ENCODE data around the gene NUDT3. TPM values are rescaled to one million over a fixed set of nuclear protein-coding genes. Genes with fewer than 3 reads are reported as not detected.
"Not testable (repeated sequence)": the region's sequence is repeated elsewhere in the genome, so short reads cannot be mapped to it uniquely, and the experiment has no call there.

Gene NUDT3
- total RNA-seq, 3 donors from 2014 or later, result 28.7 to 33.8 (median 29.0) TPM

DNA sequence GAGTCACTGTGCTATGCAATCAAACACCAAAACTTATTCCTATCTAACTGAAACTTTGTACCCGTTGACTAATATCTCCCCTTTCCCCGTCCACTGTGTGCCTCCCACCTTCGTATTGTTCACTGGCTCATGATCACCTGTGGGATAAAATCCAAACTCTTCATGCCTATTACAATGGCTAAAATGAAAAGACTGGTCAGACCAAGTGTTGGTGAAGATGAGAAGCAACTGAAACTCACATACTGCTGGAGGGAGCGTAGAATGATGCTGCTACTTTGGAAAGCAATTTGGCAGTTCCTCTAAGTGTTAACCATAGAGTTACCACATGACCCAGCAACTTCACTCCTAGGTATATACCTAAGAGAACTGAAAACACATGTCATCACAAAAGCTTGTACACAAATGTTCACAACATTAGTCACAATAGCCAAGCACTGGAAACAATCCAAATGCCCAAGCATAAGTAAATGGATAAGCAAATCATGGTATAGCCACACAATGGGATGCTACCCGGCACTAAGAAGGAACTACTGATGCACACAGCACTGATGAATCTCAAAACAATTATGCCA, 20.3 kb upstream of the NUDT3 start:
- Histone ChIP-seq H3K4me1 (peaks cover 0 to 4% of the 10 kb centered on the region in 2 donors), H3K4me3 (no peak overlapping the region), H3K36me3 (no peaks in the 10 kb centered on the region), H3K27me3 (no peaks in the 10 kb centered on the region), H3K27ac (no peak overlapping the region), H3K9me3 (no peaks in the 10 kb centered on the region)
- DNase-seq (ENCODE audit: low spot score in 2 of 2), result no peak
- intact Hi-C loops (cut with DNase I; ENCODE audit: low total_unique reads), result no loop called here
- TF ChIP-seq POLR2AphosphoS5 (IDR thresholded peaks at IDR 0.05) (no peak), POLR2A (IDR thresholded peaks at IDR 0.05) (no peak)
- TF ChIP-seq, protein P1, sequence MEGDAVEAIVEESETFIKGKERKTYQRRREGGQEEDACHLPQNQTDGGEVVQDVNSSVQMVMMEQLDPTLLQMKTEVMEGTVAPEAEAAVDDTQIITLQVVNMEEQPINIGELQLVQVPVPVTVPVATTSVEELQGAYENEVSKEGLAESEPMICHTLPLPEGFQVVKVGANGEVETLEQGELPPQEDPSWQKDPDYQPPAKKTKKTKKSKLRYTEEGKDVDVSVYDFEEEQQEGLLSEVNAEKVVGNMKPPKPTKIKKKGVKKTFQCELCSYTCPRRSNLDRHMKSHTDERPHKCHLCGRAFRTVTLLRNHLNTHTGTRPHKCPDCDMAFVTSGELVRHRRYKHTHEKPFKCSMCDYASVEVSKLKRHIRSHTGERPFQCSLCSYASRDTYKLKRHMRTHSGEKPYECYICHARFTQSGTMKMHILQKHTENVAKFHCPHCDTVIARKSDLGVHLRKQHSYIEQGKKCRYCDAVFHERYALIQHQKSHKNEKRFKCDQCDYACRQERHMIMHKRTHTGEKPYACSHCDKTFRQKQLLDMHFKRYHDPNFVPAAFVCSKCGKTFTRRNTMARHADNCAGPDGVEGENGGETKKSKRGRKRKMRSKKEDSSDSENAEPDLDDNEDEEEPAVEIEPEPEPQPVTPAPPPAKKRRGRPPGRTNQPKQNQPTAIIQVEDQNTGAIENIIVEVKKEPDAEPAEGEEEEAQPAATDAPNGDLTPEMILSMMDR (IDR thresholded peaks at IDR 0.05), result no peak

DNA sequence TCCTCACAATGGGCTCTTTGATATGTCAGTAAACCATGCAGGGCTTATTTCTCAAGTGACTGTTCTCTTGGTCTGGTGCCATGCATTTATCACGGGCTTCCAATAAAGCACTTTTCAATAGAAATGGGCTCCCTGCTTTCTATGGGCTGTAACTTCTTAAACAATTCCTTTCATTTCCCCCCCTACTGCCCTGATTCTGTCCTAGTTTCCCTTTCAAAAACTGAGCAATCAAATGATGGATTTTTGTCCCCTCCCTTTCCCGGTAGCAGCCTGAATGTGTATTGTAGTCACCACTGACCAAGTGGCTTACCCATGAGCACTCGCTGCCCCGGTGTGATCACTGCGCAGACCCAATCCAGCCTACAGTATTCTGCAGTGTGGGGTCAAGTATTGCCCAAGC, 19.5 kb upstream of the NUDT3 start:
- TF ChIP-seq POLR2AphosphoS5 (IDR thresholded peaks at IDR 0.05) (no peak), POLR2A (IDR thresholded peaks at IDR 0.05) (no peak)
- peaks cover 0 to 4% of the 10 kb centered on the region in 2 donors for H3K4me1 ChIP-seq
- DNase-seq (ENCODE audit: low spot score in 2 of 2), result no peak
- no peaks in the 10 kb centered on the region for H3K27me3 ChIP-seq
- H3K4me3 ChIP-seq, result no peak overlapping the region
- no peaks in the 10 kb centered on the region for H3K36me3 ChIP-seq
- H3K27ac ChIP-seq, result no peak overlapping the region
- no peaks in the 10 kb centered on the region for H3K9me3 ChIP-seq
- intact Hi-C loops (cut with DNase I; ENCODE audit: low total_unique reads), result no loop called here

DNA sequence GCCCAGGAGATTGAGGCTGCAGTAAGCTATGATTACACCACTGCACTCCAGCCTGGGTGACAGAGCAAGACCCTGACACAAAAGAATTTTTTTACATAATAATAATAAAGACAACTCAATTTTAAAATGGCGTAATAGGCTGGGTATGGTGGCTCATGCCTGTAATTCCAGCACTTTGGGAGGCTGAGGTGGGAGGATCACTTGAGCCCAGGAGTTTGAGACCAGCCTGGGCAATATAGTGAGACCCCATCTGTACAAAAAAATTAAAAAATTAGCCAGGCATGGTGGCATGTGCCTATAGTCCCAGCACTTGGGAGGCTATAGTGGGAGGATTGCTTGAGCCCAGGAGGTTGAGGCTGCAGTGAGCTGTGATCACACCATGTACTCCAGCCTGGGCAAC, 15.4 kb upstream of the NUDT3 start:
- H3K27me3 ChIP-seq; H3K36me3 ChIP-seq; H3K4me1 ChIP-seq; intact Hi-C loops (cut with DNase I; ENCODE audit: low total_unique reads); H3K27ac ChIP-seq; H3K4me3 ChIP-seq; DNase-seq (ENCODE audit: low spot score in 2 of 2); H3K9me3 ChIP-seq: not testable (repeated sequence)

DNA sequence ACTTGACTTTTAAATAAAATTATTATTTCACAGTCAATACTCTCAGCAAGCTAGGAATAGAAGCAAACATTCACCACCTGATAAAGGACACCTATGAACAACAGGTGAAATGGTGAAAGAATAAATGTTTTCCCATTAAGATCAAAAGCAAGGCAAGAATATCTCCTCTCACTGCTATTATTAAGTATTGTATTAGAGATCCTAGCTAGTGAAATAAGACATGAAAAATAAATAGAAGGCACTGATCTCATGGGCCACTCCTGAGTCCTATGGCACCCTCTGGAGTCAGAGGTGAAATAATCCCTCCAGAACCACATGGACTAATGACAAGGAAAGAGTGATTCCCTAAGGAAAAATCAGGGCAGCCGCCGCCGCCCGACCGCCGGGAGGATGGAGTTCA, 4.0 kb upstream of the NUDT3 start:
- no peak for DNase-seq (ENCODE audit: low spot score in 2 of 2)
- Histone ChIP-seq H3K4me3 (no peak overlapping the region), H3K9me3 (no peaks in the 10 kb centered on the region), H3K4me1 (no peaks in the 10 kb centered on the region), H3K36me3 (no peaks in the 10 kb centered on the region), H3K27me3 (no peaks in the 10 kb centered on the region), H3K27ac (no peak overlapping the region)
- TF ChIP-seq POLR2AphosphoS5 (IDR thresholded peaks at IDR 0.05), result no peak
- no peak for TF ChIP-seq POLR2A (IDR thresholded peaks at IDR 0.05)
- TF ChIP-seq, protein P1 (IDR thresholded peaks at IDR 0.05), result no peak
- intact Hi-C loops (cut with DNase I; ENCODE audit: low total_unique reads), result no loop called here

DNA sequence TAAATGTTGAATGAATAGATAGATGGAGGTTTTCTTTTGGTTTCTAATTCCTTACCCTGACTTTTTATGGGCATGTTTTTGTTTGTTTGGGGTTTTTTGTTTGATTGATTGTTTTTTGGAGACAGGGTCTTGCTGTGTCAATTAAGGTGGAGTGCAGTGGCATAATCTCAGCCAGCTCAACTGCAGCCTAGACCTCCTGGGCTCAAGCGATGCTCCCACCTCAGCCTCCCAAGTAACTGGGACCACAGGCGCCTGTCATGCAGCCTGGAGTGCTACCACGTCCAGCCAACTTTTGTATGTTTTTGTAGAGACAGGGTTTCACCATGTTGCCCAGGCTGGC, 1.5 kb upstream of the NUDT3 start:
- TF ChIP-seq, protein P1 (IDR thresholded peaks at IDR 0.05), result no peak
- TF ChIP-seq POLR2A (IDR thresholded peaks at IDR 0.05) (no peak), POLR2AphosphoS5 (IDR thresholded peaks at IDR 0.05) (no peak)
- H3K4me3 ChIP-seq, result no peak overlapping the region
- H3K27ac ChIP-seq, result no peak overlapping the region
- intact Hi-C loops (cut with DNase I; ENCODE audit: low total_unique reads), result no loop called here
- no peaks in the 10 kb centered on the region for H3K9me3 ChIP-seq
- no peak for DNase-seq (ENCODE audit: low spot score in 2 of 2)
- no peaks in the 10 kb centered on the region for H3K4me1 ChIP-seq
- no peaks in the 10 kb centered on the region for H3K27me3 ChIP-seq
- no peaks in the 10 kb centered on the region for H3K36me3 ChIP-seq

DNA sequence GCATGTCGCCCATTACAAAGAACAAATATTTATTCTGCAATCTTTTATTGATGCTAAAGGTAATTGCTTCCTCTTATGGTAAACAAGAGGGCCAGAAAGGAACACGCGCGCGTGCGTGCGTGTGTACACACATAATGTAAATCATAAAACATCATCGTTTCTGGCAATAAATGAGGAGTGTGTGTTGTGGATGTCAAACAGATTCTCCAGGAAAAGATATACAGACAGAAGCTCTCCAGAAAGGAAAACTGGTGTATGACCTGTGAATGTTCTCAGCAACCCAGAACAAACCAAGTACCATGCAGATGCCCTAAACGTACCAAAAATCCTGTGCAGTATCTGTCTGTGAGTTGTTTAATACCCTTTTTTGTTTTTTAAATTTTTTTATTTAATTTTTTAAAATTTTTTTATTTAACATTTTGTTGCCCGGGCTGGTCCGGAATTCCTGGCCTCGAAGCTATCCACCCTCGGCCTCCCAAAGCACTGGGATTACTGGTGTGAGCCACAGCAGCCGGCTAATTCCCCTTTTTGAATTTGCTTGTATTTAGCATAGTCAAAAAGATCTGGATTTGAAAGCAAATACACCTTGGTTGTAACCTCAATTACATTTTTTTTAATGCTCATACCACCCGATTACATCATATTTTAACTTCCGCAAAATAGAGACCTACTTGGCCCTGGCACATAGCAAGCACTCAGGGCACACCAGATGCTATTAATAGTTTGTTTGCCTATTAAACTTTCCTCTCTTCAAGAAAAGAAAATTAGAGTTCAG, 909 bp upstream of the NUDT3 start:
- H3K4me3 ChIP-seq, result peak overlapping the region; percentile 85 to 95 (median 93)
- no peak for DNase-seq (ENCODE audit: low spot score in 2 of 2)
- H3K27me3 ChIP-seq, result no peaks in the 10 kb centered on the region
- H3K4me1 ChIP-seq, result no peaks in the 10 kb centered on the region
- TF ChIP-seq, protein P1 (IDR thresholded peaks at IDR 0.05), result no peak
- TF ChIP-seq POLR2AphosphoS5 (IDR thresholded peaks at IDR 0.05), result no peak
- TF ChIP-seq POLR2A (IDR thresholded peaks at IDR 0.05), result no peak
- H3K9me3 ChIP-seq, result no peaks in the 10 kb centered on the region
- H3K36me3 ChIP-seq, result no peaks in the 10 kb centered on the region
- peak overlapping the region; percentile 88 to 95 for H3K27ac ChIP-seq
- intact Hi-C loops (cut with DNase I; ENCODE audit: low total_unique reads), result no loop called here

Data from breast epithelium (tissue), 4 donors.